Fibroblast of skin of abdomen (primary cell): ENCODE data around the gene RHOXF2. TPM values are rescaled to one million over a fixed set of nuclear protein-coding genes. Genes with fewer than 3 reads are reported as not detected.
"Not testable (repeated sequence)": the region's sequence is repeated elsewhere in the genome, so short reads cannot be mapped to it uniquely, and the experiment has no call there.

ENCODE experiments used
- DNase-seq: peaks from one replicate; pipeline ENCODE4 v3.0.0-alpha.2; 2013
- polyA plus RNA-seq, 2 experiments: library from polyadenylated mRNA; unstranded; fragments of 120-200 nt; gene quantifications; one replicate each; pipeline ENCODE4 v1.2.1, GENCODE V29; 2013; ENCODE audit not compliant: insufficient read length in 2 of 2

RHOXF2 gene
- polyA plus RNA-seq (2013, experiment 1 of 2; ENCODE audit: insufficient read length), result not detected
- polyA plus RNA-seq (2013, experiment 2 of 2; ENCODE audit: insufficient read length), result not detected

DNA sequence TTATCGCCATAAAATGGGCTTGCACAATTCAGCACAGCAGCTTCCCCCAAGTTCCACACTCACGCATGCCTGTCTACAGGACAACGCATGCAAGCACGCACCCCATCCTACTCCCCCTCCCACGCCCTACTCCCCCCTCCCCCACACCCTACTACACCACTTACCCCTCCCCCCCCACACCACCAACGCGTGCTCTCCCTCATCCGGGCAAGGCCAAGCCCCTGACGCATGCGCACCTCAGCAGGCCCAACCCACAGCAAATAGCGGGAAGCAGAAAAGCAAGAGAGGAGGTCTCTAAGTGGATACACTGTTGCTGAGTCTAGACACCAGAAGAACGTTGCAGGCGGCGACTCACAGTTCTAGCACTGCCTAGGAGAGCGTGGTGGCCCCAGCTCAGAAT, at the start of gene RHOXF2:
RHOXF2 (plus strand) TSS at position 301 of the 400 bp plus-strand sequence. CDS start 138 bp downstream, outside the sequence.
- DNase-seq, result not testable (repeated sequence)

DNA sequence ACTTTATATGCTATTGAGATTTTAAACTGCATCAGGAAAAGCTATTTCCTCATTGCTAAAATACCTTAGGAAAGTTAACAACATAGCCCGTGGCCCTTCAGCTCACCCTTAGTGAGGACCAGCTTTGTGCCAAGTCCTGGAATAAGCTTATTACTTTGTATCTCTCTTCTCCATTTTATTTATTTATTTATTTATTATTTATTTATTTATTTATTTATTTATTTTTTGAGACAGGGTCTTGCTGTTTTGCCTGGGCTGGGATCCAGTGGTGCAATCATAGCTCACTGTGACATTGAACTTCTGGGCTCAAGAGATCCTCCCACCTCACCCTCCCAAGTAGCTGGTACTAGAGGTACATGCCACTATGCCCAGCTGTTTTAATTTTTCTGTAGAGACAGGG, 49.0 kb upstream of the RHOXF2 start:
- no peak for DNase-seq

DNA sequence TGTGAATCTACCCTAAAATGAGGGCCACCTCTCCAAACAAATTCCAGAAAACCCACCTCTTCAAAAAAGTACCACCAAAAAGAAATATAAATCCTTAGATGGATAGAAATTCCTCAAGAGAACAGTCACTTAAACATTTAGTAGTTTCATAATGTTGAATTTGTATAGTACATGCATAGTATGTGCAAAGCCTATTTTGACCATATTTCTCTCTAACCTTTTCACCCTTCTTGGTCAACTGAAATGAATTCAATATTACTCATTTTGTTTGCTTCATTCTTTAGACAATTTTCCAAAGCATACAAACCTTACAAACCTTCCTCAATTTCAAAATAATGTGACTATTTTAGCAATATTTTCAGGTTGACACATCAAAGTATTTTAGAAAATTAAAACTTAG, 46.8 kb upstream of the RHOXF2 start:
- DNase-seq, result no peak

DNA sequence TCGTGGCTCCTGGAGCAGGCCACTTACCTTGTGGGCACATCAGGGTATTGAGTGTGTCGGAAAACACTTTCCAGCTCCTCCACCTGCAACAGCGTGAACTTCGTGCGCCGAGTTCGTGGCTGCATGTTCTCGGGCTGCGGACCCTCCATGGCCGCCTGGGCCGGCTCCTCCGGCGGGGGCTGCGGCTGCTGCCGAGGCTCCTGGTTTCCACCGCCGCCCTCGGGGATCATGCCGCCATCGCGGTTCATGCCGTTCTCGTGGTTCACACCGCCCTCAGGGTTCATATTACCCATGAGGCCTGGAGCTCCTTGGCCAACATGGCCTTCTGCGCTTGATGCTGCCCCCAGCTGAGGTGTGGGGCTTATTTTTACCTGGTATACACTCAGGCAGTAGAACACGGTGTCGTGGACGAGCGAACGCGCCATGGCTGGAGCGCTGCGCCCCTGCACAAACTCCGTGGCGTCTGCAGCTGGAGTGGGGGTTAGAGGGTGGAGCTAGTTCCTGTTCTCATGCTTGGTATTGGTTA, 42.9 kb upstream of the RHOXF2 start, which contains the start of gene RHOXF1:
RHOXF1 (minus strand) TSS at position 476 of the 526 bp plus-strand sequence; CDS start at position 425, 51 bp downstream.
- DNase-seq, result no peak

GRCh38 chrX:120120223-120120622, 38.2 kb upstream of the RHOXF2 start:
- peak; percentile 0 for DNase-seq

- DNase-seq, result no peak
Observed at GRCh38 chrX:120125444-120125843, 33.0 kb upstream of the RHOXF2 start.

GRCh38 chrX:120128306-120128846, 30.0 kb upstream of the RHOXF2 start:
- DNase-seq, result not testable (repeated sequence)

- DNase-seq, result no peak
Observed at GRCh38 chrX:120136128-120136527, 22.3 kb upstream of the RHOXF2 start.

DNA sequence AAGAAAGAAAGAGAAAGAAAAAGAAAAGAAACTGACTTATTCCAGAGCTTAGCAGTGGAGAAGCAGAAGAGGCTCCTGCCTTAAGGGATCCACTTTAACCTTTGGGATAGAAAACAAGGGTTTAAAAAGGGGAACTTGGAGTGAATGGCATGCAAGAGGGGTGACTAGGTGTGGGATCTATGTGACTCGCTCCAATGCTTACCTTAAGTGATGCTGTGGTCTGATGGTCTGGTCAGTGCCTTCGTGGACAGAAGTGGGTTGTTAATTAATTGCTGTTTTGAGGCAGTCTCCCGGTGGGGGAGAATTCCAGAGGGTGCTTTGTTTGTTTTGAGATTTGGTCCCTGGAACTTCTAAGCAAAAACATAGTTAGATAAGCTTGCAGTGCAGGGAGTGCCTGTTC, 21.6 kb upstream of the RHOXF2 start:
- DNase-seq, result no peak

- no peak for DNase-seq
Observed at GRCh38 chrX:120137439-120137838, 21.0 kb upstream of the RHOXF2 start.

DNA sequence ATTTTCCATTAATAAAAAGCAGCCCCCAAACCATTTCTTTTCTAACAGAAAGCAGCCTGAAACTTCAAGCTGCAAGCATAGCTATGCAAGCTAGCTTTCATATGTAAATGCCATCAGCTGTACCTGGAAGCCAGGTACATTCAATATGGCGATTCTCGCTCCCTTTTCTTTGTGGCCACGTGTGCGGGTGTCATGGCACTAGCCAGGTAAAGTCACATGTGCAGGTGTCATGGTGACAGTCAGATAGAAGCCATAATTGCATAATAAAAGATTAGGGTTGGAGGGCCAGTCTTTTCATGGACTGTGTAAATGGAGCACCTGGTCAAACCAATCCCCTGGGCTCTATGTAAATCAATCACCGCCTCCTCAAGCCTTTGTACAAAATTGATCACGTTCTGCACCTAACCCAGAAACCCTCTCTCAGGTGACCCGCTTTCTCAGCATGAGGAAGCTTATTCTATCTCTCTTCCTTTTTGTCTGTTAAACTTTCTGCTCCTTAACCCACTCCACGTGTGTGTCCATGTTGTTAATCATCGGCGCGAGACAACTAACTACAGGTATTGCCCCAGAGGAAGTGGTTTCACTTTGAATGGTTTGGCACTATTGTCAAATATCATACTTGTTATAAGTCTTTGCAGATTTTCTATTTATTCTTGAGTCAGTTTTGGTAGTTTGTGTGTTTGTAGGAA, 18.0 kb upstream of the RHOXF2 start:
- no peak for DNase-seq

GRCh38 chrX:120144178-120144844, 14.1 kb upstream of the RHOXF2 start:
- no peak for DNase-seq

GRCh38 chrX:120145295-120145925, 13.0 kb upstream of the RHOXF2 start:
- DNase-seq, result no peak

- not testable (repeated sequence) for DNase-seq
Observed at GRCh38 chrX:120146323-120146722, 12.1 kb upstream of the RHOXF2 start.

- no peak for DNase-seq
Observed at GRCh38 chrX:120147537-120147936, 10.9 kb upstream of the RHOXF2 start.

DNA sequence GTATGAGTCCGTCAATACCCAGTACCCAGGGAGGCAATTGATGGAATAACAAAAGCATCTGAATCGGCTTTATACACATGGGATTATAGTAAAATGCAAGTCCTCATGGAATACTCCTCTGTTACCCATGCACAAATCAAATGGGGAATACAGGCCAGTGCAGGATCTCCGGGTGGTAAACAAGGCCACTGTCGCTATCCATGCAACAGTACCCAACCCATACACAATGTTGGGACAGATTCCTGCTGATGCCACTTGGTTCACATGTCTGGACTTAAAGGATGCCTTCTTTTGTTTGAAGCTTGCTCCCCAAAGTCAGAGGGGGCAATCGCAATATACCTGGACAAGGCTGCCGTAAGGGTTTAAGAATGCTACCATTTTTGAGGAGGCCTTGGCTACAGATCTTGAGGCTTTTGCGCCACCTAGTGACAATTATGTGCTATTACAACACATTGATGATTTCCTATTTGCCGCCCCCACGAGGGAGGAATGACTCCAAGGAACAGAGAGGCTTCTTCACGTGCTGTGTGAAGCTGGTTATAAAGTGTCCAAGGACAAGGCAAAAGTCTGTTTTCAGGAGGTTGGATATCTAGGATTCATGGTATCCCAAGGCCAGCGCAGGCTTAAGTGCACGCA, 8.2 kb upstream of the RHOXF2 start:
- not testable (repeated sequence) for DNase-seq

DNA sequence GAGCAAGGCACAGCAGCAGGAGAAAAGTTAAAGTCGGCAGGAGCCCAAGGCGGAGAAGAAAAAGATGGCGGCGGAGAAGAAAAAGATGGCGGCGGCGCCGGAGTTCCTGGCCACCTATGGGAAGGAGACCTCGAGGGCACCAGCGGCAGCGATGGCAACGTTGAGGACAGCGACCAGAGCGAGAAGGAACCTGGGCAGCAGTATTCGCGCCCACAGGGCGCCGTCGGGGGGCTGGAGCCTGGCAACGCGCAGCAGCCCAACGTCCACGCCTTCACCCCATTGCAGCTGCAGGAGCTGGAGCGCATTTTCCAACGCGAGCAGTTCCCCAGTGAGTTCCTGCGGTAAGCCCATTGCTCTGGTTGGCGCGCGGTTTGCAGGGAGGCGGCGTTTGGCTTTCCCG, 673 bp downstream of the RHOXF2 start:
- DNase-seq, result not testable (repeated sequence)

DNA sequence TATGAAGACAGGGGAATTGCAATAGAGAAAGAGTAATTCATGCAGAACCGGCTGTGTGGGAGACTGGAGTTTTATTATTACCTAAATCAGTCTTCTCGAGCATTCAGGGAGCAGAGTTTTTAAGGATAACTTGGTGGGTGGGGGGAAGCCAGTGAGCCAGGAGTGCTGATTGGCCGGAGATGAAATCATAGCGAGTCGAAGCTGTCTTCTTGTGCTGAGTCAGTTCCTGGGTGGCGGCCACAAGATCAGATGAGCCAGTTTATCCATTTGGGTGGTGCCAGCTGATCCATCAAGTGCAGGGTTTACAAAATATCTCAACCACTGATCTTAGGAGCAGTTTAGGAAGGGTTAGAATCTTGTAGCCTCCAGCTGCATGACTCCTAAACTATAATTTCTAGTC, 34.8 kb downstream of the RHOXF2 start:
- DNase-seq, result not testable (repeated sequence)

DNA sequence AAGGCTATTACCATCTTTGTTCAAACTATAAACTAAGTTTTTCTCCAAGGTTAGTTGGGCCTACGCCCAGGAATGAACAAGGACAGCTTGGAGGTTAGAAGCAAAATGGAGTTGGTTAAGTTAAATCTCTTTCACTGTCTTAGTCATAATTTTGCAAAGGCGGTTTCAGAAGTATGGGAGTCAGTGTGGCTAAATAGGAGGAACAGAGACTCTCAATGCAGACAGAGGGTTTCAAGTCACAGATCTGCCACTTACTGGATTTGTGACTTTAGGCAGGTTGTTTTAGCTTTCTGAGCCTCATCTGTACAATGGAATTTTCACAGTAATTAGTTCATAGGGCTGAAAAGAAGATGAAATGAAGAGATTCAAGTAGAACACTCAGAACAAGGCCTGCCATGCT, 35.3 kb downstream of the RHOXF2 start:
- DNase-seq, result not testable (repeated sequence)

- DNase-seq, result not testable (repeated sequence)
Observed at GRCh38 chrX:120195786-120196185, 37.4 kb downstream of the RHOXF2 start.

DNA sequence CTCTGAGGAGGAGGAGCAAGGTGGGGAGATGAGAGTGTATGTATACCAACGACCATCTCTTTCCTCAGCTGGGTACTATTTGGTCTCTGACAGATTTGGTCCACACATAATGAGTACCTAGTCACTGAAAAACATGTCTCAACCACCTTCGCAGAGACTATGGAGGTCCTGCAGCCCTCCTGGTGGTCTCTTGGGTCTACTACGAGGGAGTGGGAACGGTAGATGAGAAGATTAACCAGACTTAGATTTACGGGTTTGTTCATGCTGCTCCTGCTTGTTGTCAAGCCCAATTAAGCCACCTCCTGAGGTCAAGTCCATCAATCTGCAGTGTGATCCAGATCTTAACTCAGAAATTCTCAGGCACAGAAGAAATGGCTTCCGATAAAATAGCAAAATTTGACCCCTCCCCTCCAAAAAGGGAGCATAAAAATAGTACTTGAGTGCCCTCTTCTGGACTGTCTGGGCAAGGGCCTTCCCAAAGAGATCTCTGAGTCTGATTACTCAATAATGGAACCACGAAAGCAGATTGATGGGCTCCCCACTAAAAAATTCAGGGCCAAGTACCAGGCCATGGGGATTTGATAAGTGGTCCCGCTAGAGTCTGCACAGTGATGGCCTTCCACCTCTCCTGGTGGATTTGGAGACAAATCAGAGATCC, 38.3 kb downstream of the RHOXF2 start:
- not testable (repeated sequence) for DNase-seq

- DNase-seq, result no peak
Observed at GRCh38 chrX:120200851-120201250, 42.4 kb downstream of the RHOXF2 start.
